Occipital lobe (tissue), 2 donors: ENCODE data around the gene PTPRB. TPM values are rescaled to one million over a fixed set of nuclear protein-coding genes. Genes with fewer than 3 reads are reported as not detected.
A peak's percentile ranks its signal among the peaks of the same experiment; 100 is the strongest.
"Not testable (repeated sequence)": the region's sequence is repeated elsewhere in the genome, so short reads cannot be mapped to it uniquely, and the experiment has no call there.

Experiments used
- DNase-seq: peaks from one replicate; lab custom pipeline; 2025; lab: John Stamatoyannopoulos, UW
- total RNA-seq: library from RNA; depleted of rRNA; stranded (reverse); fragments of >200 nt; gene quantifications from one replicate; pipeline ENCODE4 v1.2.3, GENCODE V29; 2014

The PTPRB gene
- total RNA-seq, 1 donor from 2014 or later, result 8.7 TPM

DNA sequence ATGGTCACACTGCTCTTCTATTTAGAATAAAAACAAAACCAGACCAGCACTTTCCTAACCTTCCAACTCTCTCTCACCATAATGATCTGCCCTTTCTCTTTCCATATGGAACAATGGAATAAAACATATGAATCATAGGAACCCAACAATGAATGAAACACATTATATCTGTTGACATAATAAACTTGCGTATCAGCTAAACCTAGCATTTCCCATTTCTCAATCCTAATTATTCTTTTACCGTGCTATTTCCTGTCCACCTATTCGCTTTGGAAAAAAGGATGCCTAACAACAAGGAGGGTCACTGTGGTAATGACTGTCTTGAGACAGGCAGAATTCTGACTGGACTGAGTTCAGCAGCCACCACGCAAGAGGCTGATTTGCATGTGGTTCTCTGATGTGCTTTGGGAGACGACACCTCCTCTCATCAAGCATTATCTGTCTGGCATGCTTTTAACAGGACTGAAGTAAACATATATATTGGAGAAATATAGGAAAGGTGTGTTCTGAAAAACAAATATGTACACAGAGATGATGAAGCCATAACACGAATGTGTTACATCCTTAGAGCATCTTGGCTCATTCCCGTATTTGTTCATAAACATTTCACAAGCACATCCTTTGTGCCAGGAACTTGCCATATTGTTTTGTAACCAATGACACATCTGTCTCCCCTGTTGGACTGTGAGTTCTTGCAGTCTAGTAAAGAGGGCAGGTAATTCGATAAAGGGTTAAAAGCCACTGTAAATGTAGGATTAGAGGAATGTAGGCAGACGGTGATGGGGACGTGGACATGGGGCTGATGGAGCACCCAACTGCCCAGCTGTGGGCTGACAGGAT, 87.7 kb downstream of the PTPRB start:
- DNase-seq, result no peak

DNA sequence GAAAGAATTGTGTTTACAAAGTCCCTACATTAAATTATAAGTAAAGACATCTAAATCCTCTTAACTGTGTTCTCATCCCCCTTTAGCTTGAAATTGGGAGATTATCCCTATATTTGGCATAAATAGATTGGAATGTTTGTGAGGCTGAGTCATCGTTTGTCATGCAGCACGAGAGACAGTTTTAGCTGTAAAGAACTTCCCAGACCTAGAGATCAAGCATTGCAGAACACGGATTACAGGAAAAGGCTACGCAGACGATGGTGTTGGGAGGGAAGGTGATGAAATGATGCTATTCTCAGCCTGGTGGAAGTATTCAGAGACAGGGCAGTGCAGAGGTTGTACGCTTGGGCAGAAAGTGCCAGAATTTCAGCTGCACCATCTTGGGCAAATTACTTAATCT, 93.8 kb downstream of the PTPRB start:
- DNase-seq, result no peak

DNA sequence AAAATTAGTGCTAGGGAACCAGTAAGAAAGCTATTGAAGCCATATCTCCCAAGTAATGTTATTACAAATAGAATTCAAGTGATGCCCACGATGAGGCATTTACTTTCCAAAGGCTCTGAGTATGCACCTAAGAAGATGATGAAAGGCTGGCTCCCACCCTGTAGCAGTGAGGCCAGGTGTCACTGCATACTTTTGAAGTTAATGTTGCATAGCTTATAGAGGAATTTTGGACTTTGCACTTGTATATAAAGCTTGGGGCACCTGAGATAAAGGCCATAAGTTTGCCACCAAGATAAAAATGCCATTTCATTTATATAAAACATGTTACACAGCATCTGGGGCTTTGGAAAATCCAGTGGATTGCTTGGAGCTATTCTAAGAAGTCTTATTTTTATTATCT, 96.2 kb downstream of the PTPRB start:
- DNase-seq, result no peak

DNA sequence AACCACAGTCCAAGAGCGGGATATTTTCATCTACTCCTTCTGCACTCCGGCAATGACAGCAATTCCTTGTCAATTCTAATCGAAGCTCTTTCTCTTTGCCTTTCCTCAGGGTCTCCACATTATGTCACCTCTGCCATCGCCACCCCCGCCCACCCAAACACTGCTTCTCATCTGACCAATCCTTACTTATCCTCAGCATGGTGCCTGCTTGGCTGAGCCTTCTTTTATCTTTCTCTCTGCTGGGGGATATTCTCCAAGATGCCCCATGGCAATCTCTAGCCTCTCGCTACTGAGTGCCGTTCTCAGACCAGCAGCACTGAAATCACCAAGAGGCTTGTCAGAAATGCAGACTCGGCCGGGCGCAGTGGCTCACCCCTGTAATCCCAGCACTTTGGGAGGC, 100.6 kb downstream of the PTPRB start:
- DNase-seq, result no peak

DNA sequence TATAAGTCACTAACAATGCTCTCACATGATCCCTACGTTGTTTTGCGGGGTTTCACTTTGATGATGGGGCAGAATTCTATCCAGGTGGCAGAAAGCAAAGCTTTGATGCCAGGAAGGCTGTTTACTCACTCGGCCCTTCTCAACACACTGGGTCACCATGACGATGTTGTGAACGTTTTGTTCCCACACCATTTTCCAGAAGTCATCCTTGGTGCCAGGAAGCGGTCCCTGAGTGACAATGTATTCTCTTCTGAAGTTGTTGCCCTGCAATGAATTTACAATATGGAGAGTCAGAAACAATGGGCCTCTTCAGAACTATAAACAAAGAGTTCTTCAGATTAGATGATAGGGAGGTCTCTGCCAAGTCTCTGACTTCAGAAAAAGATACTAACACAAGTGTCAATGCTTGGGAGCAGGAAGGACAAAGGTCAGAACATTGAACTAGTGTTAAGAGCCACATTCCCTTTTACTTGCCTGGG, 101.3 kb downstream of the PTPRB start:
- peak; percentile 75 for DNase-seq

DNA sequence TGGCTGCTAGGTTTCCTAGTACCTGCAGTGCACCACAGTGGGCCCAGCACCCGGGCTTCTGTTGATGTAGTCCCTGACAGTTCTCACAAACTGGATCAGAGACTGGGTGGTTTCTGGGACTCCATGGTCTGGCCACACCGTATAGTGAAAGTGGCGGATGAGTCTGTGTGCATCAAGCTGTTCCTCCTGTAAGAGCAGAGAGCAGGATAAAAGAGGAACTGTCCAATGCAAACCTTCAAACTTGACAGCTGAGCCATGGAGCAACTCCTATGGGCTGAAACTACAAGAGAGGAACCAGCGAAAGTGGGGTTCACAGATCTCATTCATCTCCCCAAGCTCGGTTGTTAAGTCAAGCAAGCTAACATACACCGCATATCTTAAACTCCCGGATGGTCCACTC, 102.8 kb downstream of the PTPRB start:
- DNase-seq, result no peak

DNA sequence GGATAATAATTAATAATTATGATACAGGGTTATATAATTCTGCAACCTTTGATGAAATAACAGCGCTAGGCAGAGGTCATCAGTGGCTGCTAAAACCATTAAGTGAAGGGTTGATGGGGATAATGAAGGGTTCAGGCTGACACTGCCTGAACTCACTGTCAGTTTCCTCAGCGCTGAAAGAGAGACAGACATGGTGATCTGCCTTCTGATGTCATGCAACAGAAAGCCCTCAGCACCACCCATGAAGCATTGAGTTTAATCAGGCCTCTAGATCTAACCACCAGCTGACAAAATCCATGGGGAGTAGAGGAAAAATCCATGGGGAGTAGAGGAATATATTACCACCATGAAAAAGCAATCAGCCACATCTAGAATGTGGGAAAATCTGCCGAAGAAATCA, 107.6 kb downstream of the PTPRB start:
- no peak for DNase-seq

DNA sequence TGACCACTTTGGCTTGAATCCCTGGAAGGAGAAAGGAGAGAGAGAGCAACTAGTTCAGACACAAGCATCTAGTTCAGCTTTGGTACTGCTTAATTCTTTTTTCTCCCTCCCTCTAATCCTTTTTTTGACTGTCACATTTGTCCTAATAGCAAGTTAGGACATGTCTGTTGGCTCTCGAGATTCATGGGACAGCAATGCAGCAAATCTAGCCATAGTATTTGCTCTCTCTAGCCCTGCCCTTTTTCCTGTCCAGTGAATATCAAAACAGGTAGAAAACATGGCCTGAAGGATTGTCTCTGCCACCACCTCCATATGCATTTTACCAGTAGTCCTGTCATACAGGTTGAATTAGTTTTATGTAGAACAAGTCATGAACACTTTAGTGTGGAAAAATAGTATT, 116.4 kb downstream of the PTPRB start:
- DNase-seq, result no peak

DNA sequence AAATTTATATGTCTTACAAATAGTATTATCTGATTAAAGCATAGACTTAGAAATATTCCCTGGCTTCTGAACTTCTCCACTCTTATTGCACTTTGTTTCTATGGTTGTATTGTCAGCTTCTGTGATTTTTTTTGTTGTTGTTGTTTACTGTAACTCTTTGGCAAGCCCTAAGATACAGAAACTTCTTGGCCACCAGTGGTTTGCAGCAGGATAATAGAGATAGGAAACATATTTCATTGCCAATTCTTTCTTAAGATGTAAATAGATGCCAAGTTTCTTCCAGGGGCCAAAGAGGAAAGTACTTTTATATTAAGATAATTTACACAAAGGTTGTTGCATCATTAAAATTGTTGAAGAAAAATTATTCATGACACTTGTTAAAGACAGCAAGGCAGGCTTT, 123.8 kb downstream of the PTPRB start:
- no peak for DNase-seq

DNA sequence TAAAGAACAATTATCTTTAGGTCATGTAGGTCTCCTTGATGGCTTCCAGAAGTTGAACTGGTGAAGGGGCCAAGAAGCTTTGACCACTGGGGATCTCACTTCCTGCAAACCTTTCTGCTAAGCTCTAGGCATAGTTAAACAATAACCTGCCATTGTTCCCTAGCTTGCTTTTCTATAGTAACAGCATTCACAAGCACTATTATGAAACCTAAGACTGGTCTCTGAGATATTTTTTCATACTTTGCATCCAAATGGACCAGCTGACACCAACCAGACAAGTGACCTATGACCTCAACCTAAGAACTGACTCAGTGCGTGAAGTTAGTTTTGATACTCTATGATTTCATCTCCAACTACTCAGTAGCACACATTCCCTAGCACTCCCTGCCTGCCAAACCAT, 129.1 kb downstream of the PTPRB start:
- DNase-seq, result no peak

DNA sequence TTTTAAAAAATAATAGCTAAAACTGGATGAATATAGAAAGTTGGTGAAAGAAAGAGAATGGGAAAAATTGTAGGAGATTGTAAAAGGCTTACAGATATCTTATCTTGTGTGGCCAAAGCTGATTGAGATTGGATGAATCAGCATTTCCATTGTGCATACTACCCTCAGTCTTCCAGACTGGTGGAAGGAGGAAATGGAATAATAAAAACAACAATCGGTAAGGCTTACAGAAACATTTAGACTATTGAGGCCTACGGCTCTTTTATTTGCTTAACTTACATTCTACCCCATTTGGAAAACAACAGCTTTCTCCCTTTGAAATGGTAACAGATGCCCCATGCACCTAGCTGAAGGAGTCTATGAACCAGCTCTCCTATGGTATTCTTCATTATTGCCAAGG, 129.8 kb downstream of the PTPRB start:
- DNase-seq, result no peak

DNA sequence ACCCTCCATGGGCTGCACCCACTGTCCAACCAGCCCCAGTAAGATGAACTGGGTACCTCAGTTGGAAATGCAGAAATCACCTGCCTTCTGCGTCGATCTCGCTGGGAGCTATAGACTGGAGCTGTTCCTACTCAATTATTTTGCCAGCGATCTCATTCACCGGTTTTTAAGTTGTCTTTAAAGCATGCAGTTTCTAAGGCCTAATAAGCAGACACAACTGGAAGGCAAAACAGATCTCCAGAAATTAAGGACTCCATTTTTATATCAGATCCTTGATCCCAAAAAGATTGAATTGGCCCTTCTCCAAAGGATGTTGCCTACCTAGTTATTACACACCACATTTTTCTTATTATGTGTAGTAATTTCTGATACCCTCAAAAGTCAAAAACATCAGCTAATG, 139.7 kb downstream of the PTPRB start:
- no peak for DNase-seq

DNA sequence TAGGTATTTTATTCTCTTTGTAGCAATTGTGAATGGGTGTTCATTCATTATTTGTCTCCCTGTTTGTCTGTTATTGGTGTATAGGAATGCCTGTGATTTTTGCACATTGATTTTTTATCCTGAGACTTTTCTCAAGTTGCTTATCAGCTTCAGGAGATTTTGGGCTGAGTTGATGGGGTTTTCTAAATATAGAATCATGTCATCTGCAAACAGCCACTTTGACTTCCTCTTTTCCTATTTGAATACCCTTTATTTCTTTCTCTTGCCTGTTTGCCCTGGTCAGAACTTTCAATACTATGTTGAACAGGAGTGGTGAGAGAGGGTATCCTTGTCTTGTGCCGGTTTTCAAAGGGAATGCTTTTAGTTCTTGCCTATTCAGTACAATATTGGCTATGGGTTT, 144.3 kb downstream of the PTPRB start:
- not testable (repeated sequence) for DNase-seq

DNA sequence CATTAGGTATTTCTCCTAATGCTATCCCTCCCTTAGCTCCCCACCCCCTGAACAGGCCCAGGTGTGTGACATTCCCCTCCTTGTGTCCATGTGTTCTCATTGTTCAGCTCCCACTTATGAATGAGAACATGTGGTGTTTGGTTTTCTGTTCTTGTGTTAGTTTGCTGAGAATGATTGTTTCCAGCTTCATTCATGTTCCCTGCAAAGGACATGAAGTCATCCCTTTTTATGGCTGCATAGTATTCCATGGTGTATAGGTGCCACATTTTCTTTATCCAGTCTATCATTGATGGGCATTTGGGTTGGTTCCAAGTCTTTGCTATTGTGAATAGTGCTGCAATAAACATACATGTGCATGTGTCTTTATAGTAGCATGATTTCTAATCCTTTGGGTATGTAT, 146.3 kb downstream of the PTPRB start:
- not testable (repeated sequence) for DNase-seq

DNA sequence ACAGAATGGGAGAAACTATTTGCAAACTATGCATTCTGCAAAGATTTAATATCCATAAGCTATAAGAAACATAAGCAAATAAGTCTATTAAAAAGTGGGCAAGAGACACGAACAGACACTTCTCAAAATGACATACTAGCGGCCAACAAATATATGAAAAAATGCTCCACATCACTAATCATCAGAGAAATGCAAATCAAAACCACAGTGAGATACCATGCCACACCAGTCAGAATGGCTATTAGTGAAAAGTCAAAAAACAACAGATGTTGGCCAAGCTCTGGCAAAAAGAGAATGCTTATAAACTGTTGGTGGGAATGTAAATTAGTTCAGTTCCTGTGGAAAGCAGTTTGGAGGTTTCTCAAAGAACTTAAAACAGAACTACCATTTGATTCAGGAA, 149.8 kb downstream of the PTPRB start:
- no peak for DNase-seq

DNA sequence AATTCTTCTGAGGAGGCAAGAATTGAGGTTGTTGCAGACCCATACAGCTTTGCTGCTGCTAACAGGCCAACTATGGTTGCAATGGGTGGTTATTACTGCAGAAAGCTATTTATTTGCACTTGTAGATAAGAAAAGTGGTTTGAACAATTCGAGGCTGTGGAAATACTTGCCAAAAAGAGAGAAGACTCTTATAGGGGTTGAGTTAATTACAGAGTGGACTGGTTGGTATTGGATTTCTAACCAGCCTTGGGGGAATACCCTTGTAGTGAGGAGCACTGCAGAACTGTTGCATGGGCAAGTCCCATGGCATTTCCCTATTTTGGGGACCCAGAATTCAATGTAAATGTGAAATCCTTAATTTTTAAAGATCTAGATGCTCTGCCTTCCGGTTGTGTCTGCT, 150.6 kb downstream of the PTPRB start:
- no peak for DNase-seq

DNA sequence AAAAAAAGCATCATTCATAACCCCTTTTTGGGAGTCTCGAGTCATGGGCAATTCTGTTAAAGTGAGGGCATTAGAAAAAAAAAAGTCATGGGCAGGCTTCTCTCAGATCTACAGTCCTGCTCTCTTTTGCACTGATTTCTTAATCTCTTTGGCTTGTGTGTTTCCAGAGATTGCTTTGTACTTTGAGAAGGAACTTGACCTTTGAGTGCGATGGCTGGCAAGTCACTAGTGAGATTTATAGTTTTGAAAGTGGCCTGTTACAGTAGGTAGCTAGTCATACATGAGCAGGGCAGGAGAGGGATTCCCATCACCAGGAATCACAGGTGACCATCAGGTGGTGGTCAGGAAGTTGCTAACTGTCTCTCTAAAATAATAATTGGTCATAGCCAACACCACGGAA, 151.5 kb downstream of the PTPRB start:
- no peak for DNase-seq

DNA sequence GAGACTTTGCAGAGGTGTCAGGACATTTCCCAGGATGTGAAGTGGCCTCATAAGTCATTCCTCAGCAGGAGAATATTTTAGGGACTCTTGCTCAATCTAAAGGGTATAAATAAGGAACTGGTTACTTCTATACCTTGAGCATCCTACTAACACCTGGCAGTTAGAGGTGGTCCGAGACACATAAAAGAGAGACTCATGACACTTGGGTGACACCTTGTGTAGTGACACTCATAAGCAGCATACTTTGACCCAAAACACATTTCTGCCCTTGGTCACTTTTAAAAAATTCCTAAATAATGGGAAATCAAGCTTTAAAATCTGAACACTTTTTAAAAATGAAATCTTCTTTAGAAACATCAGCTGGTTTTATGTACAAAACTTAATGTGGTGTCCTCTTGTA, 152.8 kb downstream of the PTPRB start:
- DNase-seq, result no peak

DNA sequence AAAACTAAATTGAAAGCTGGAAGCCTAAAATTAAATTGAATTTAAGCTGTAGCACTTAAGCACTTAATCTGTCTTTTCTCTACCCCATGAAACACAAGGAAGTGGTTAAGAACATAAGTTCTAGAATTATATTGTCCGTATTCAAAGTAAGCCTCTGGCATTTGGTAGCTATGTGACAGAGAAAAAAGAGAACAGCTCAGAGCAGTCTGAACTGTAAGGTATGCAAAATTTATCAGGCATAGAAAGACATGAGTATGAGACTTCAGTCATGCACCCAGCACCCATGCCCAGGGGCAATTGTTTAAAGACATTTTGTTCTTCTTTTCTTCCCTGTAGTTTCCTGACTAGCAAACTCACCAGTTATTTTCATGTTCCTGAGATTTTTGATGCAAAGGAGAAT, 154.5 kb downstream of the PTPRB start:
- no peak for DNase-seq

DNA sequence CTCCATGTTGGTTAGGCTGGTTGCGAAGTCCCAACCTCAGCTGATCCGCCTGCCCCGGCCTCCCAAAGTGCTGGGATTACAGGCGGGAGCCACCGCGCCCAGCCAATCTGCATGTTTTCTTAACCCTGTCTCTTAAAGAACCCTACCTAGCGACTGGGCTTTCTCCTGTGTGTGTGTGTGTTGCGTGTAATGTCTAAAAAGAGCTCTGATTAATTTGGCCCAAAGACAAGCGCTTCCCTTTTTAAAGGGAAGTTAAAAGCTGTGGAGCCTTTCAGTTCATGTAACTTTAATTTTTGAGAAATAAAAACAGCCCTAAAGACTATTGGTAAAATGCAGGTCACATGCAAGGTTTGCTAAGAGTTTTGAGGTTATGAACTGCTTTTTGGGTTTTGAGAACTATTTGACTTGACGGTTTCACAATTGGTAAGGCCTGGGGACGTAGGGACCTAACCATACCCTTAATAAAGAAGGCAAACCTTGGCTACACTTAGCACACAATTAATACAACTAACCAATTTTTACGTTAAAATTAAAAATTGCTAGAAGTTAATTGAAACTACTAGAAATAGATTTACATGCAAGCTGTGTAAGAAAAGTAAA, 167.9 kb downstream of the PTPRB start:
- DNase-seq, result no peak

DNA sequence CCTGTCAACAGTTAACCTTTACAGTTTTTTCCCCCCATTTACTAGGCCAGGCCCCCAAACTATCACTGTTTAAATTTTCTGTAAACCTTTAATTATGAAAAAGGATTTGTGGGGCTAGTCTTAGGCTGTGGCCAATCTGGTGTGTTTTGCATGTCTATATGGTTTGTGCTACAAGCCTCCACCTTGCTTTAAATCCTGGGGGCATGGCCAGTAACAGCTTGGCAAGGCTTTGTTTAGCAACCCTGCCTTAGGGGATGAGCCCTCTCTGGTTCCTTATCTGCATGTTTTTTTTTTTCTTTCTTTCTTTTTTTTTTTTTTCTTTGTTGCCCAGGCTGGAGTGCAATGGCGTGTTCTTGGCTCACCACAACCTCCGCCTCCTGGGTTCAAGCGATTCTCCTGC, 168.5 kb downstream of the PTPRB start:
- no peak for DNase-seq

DNA sequence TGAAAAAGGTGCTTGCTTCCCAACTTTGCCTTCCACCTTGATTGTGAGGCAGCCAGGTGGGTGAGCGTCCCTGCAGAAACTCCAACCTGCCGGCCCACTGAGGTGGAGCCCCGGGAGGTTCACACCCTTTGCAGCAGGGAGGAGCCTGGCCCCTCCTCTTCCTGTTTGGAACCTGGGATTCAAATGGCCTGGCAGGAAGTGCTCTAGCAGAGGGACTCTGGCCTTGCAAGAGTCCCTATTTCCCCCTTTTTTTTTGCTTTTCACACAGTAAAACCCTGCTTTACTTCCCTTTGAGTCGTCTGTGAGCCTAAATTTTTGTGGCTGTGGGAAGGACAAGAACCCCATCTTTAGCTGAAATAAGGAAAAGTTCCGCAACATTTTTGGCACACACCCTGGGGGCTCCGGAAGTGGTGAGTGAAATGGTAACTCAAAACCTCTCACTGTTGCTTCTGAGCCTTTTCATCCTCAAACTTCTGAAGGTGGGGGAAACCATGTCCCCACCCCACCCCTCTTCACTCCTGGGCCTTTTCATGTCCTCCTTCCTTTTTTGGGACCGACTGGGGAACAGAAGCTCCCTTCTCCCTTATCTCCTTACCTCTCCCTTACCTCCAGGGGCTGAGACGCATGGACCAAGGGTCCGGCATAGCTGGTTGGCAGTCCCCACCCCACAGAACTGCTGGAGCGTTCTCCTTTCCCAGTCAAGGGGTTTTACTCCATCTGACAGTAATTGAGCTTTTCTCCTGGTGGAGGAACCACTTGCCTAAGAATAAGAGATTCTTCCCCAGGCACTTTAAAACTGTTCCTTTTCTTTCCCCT, 169.1 kb downstream of the PTPRB start:
- no peak for DNase-seq
